HCT116 (cell line): Measurements from ENCODE around the gene TULP4.

Experiments used
- CTCF ChIP-seq, 3 experiments: fragments of 200-600 bp in 1 of 3; sonication (generic) in 1 of 3; IDR thresholded peaks in 2 of 3; conservative IDR thresholded peaks in 1 of 3; 2 replicates each; pipeline ENCODE4 v1.5.1; 2012 to 2017; ENCODE audit warnings: low read depth in 2 of 3, low read length in 2 of 3, antibody characterized with exemption in 1 of 3, borderline replicate concordance in 1 of 3, control low read depth in 1 of 3, mild to moderate bottlenecking in 1 of 3, mixed read lengths in 1 of 3, mixed run types in 1 of 3, moderate library complexity in 1 of 3; ENCODE audit not compliant: insufficient read depth in 1 of 3
- EZH2phosphoT487 ChIP-seq: fragments of 200-600 bp; IDR thresholded peaks from 2 replicates; pipeline ENCODE4 v1.6.1; 2018; ENCODE audit warnings: antibody characterized with exemption, borderline replicate concordance
- JUND ChIP-seq: IDR thresholded peaks from 2 replicates; pipeline ENCODE4 v1.6.1; 2012
- MAX ChIP-seq: IDR thresholded peaks from 2 replicates; pipeline ENCODE4 v1.6.1; 2012
- POLR2A ChIP-seq: IDR thresholded peaks from 2 replicates; pipeline ENCODE4 v1.7.0; 2011; ENCODE audit warnings: borderline replicate concordance; ENCODE audit not compliant: insufficient read depth, insufficient read length; ENCODE audit errors: extremely low read depth
- POLR2AphosphoS5 ChIP-seq: IDR thresholded peaks from 2 replicates; pipeline ENCODE4 v1.6.1; 2011; ENCODE audit warnings: mild to moderate bottlenecking, low read depth, low read length, moderate library complexity
- SIN3A ChIP-seq: IDR thresholded peaks from 2 replicates; pipeline ENCODE4 v1.6.1; 2012; ENCODE audit warnings: low read depth
- TCF7L2 ChIP-seq: IDR thresholded peaks from 2 replicates; pipeline ENCODE4 v1.7.0; 2011; ENCODE audit warnings: borderline replicate concordance, inconsistent platforms; ENCODE audit not compliant: insufficient read depth, insufficient read length; ENCODE audit errors: extremely low read depth
- YY1 ChIP-seq: IDR thresholded peaks from 2 replicates; pipeline ENCODE4 v1.6.1; 2011; ENCODE audit warnings: low read length, low read depth, moderate library complexity, mild to moderate bottlenecking; ENCODE audit not compliant: insufficient replicate concordance; ENCODE audit errors: extremely low read depth
- TF ChIP-seq, protein P1 (sequence below): IDR thresholded peaks from 2 replicates; pipeline ENCODE4 v1.6.1; 2012; ENCODE audit warnings: low read depth

DNA sequence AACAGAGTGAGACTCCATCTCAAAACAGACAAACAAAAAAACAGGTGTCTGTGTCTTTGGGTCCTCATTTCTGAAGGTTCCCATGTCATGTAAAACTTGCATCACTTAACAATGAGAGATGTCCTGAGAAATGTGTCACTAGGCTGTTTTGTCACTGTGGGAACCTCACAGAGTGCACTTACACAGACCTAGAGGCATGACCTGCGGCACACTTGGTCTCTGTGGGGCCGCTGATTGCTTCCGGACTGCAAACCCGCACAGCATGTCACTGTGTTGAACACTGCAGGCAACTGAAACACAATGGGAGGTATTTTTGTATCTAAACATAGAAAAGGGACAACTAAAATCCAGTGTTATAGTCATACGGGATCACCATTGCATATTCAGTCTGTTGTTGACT lies 205.3 kb downstream of the TULP4 start:
- TF ChIP-seq CTCF (IDR thresholded peaks at IDR 0.05 in 2 of 3, conservative IDR thresholded peaks at IDR 0.05 in 1 of 3; ENCODE audit: borderline replicate concordance in 1 of 3, insufficient read depth in 1 of 3, low read depth in 2 of 3, low read length in 2 of 3) (no peak), JUND (no peak), MAX (no peak), POLR2A (no peak), POLR2AphosphoS5 (no peak), TCF7L2 (no peak), YY1 (no peak), SIN3A (no peak), EZH2phosphoT487 (no peak)
- TF ChIP-seq, protein P1, sequence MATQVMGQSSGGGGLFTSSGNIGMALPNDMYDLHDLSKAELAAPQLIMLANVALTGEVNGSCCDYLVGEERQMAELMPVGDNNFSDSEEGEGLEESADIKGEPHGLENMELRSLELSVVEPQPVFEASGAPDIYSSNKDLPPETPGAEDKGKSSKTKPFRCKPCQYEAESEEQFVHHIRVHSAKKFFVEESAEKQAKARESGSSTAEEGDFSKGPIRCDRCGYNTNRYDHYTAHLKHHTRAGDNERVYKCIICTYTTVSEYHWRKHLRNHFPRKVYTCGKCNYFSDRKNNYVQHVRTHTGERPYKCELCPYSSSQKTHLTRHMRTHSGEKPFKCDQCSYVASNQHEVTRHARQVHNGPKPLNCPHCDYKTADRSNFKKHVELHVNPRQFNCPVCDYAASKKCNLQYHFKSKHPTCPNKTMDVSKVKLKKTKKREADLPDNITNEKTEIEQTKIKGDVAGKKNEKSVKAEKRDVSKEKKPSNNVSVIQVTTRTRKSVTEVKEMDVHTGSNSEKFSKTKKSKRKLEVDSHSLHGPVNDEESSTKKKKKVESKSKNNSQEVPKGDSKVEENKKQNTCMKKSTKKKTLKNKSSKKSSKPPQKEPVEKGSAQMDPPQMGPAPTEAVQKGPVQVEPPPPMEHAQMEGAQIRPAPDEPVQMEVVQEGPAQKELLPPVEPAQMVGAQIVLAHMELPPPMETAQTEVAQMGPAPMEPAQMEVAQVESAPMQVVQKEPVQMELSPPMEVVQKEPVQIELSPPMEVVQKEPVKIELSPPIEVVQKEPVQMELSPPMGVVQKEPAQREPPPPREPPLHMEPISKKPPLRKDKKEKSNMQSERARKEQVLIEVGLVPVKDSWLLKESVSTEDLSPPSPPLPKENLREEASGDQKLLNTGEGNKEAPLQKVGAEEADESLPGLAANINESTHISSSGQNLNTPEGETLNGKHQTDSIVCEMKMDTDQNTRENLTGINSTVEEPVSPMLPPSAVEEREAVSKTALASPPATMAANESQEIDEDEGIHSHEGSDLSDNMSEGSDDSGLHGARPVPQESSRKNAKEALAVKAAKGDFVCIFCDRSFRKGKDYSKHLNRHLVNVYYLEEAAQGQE = no peak
